ENCODE results near the gene MYOG. TPM values are rescaled to one million over a fixed set of nuclear protein-coding genes. Genes with fewer than 3 reads are reported as not detected.

Gene MYOG
- total and polyA plus RNA-seq, 2 experiments from 2014 or later = not detected

- Mint-ChIP-seq H3K4me1 (peaks cover 23% of the 10 kb centered on the region), H3K27me3 (ENCODE audit: insufficient read depth, low read depth, poor library complexity) (peaks cover 25% of the 10 kb centered on the region), H3K36me3 (ENCODE audit: low read depth) (no peaks in the 10 kb centered on the region), H3K9me3 (no peaks in the 10 kb centered on the region; the same call in 2 of the 3 replicates), H3K4me3 (no peak overlapping the region; the same call in 2 of the 3 replicates), H3K27ac (no peak overlapping the region)
- no peak for ATAC-seq
- DNase-seq (ENCODE audit: low spot score) = no peak
- Histone ChIP-seq H2AFZ (no peak overlapping the region), H4K20me1 (replicated peaks; ENCODE audit: insufficient read depth) (no peaks in the 10 kb centered on the region), H3K36me3 (ENCODE audit: insufficient read depth) (no peaks in the 10 kb centered on the region), H3K4me3 (no peak overlapping the region), H3K27ac (ENCODE audit: low read depth) (no peak overlapping the region), H3K9me2 (ENCODE audit: insufficient read depth) (no peaks in the 10 kb centered on the region), H3K79me2 (replicated peaks; ENCODE audit: insufficient read depth) (no peaks in the 10 kb centered on the region), H3F3A (replicated peaks; ENCODE audit: low read depth) (no peaks in the 10 kb centered on the region), H3K27me3 (ENCODE audit: insufficient read depth) (peaks cover 14% of the 10 kb centered on the region), H3K4me1 (ENCODE audit: insufficient read depth) (peaks cover 5% of the 10 kb centered on the region; the same call in 1 of the 2 replicates), H3K4me2 (no peak overlapping the region)
- TF ChIP-seq CREB1 (CRISPR knock-in tag; IDR thresholded peaks at IDR 0.05; ENCODE audit: low read depth) (no peak), CTCF (conservative IDR thresholded peaks at IDR 0.05; ENCODE audit: low read depth in 2 of 2) (no peak), EZH2 (IDR thresholded peaks at IDR 0.05; ENCODE audit: low read depth, unreplicated experiment) (no peak), POLR2AphosphoS5 (IDR thresholded peaks at IDR 0.05; ENCODE audit: low read depth) (no peak), ZNF114 (CRISPR knock-in tag; IDR thresholded peaks at IDR 0.05) (no peak), JUNB (IDR thresholded peaks at IDR 0.05; ENCODE audit: unreplicated experiment) (no peak), ETS1 (IDR thresholded peaks at IDR 0.05) (no peak), EZH2phosphoT487 (IDR thresholded peaks at IDR 0.05; ENCODE audit: unreplicated experiment) (no peak), STAT1 (IDR thresholded peaks at IDR 0.05; ENCODE audit: unreplicated experiment) (no peak), ZNF331 (CRISPR knock-in tag; IDR thresholded peaks at IDR 0.05; ENCODE audit: low read depth) (no peak), NANOG (IDR thresholded peaks at IDR 0.05; ENCODE audit: borderline replicate concordance) (no peak), REST (IDR thresholded peaks at IDR 0.05; ENCODE audit: unreplicated experiment) (no peak)
- TF ChIP-seq, protein P1, sequence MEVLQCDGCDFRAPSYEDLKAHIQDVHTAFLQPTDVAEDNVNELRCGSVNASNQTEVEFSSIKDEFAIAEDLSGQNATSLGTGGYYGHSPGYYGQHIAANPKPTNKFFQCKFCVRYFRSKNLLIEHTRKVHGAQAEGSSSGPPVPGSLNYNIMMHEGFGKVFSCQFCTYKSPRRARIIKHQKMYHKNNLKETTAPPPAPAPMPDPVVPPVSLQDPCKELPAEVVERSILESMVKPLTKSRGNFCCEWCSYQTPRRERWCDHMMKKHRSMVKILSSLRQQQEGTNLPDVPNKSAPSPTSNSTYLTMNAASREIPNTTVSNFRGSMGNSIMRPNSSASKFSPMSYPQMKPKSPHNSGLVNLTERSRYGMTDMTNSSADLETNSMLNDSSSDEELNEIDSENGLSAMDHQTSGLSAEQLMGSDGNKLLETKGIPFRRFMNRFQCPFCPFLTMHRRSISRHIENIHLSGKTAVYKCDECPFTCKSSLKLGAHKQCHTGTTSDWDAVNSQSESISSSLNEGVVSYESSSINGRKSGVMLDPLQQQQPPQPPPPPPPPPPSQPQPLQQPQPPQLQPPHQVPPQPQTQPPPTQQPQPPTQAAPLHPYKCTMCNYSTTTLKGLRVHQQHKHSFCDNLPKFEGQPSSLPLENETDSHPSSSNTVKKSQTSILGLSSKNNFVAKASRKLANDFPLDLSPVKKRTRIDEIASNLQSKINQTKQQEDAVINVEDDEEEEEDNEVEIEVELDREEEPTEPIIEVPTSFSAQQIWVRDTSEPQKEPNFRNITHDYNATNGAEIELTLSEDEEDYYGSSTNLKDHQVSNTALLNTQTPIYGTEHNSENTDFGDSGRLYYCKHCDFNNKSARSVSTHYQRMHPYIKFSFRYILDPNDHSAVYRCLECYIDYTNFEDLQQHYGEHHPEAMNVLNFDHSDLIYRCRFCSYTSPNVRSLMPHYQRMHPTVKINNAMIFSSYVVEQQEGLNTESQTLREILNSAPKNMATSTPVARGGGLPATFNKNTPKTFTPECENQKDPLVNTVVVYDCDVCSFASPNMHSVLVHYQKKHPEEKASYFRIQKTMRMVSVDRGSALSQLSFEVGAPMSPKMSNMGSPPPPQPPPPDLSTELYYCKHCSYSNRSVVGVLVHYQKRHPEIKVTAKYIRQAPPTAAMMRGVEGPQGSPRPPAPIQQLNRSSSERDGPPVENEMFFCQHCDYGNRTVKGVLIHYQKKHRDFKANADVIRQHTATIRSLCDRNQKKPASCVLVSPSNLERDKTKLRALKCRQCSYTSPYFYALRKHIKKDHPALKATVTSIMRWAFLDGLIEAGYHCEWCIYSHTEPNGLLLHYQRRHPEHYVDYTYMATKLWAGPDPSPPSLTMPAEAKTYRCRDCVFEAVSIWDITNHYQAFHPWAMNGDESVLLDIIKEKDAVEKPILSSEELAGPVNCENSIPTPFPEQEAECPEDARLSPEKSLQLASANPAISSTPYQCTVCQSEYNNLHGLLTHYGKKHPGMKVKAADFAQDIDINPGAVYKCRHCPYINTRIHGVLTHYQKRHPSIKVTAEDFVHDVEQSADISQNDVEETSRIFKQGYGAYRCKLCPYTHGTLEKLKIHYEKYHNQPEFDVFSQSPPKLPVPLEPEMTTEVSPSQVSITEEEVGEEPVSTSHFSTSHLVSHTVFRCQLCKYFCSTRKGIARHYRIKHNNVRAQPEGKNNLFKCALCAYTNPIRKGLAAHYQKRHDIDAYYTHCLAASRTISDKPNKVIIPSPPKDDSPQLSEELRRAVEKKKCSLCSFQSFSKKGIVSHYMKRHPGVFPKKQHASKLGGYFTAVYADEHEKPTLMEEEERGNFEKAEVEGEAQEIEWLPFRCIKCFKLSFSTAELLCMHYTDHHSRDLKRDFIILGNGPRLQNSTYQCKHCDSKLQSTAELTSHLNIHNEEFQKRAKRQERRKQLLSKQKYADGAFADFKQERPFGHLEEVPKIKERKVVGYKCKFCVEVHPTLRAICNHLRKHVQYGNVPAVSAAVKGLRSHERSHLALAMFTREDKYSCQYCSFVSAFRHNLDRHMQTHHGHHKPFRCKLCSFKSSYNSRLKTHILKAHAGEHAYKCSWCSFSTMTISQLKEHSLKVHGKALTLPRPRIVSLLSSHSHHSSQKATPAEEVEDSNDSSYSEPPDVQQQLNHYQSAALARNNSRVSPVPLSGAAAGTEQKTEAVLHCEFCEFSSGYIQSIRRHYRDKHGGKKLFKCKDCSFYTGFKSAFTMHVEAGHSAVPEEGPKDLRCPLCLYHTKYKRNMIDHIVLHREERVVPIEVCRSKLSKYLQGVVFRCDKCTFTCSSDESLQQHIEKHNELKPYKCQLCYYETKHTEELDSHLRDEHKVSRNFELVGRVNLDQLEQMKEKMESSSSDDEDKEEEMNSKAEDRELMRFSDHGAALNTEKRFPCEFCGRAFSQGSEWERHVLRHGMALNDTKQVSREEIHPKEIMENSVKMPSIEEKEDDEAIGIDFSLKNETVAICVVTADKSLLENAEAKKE (CRISPR knock-in tag; IDR thresholded peaks at IDR 0.05) = no peak
These were observed 35.6 kb upstream of the MYOG start for GRCh38 chr1:203121186-203122015.
